Measurements from ENCODE around the gene SHOC2. TPM values are rescaled to one million over a fixed set of nuclear protein-coding genes. Genes with fewer than 3 reads are reported as not detected.

The SHOC2 gene
- total and polyA plus RNA-seq, 2 donors from 2014 or later = 18.0 to 66.8 TPM

DNA sequence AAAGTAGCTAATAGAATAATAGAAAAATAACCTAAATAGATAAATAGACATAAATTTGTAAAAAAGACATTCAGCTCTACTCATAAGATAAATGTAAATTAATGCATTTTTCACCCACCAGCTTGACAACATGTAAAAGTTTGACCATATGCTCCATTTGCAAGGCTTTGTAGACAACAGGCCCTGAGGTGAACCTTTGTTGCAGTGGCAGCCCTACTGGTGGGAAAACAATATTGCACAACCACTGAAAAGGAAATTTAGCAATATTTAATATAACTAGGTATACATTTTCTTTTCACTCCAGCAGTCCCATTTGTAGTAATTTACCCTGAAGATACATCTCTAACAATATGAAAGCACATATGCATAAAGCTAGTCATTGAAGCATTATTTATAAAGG, 118.5 kb downstream of the SHOC2 start:
- no peak for TF ChIP-seq CTCF (IDR thresholded peaks at IDR 0.05; ENCODE audit: borderline replicate concordance, extremely low read depth, insufficient read depth)
- peaks cover 0 to 16% (median 2%) of the 10 kb centered on the region in 3 donors for H3K9me3 ChIP-seq (ENCODE audit: control insufficient read depth in 2 of 3, insufficient read depth in 1 of 3, low read length in 3 of 3)
- H3K27me3 ChIP-seq (ENCODE audit: control insufficient read depth, insufficient read depth, low read length) = no peaks in the 10 kb centered on the region
- no peak for DNase-seq
- no peaks in the 10 kb centered on the region for H3K36me3 ChIP-seq (ENCODE audit: control insufficient read depth in 2 of 3, insufficient read depth in 3 of 3, low read length in 3 of 3)
- H3K9ac ChIP-seq (ENCODE audit: low read length in 3 of 3) = no peak overlapping the region
- no peak overlapping the region for H3K4me3 ChIP-seq (ENCODE audit: low read length in 3 of 3)
- intact Hi-C loops (cut with DNase I) = no loop called here
- no peak overlapping the region for H3K27ac ChIP-seq (ENCODE audit: low read depth in 2 of 2, low read length in 2 of 2)
- FAIRE-seq = no peak
- H3K4me1 ChIP-seq (ENCODE audit: control insufficient read depth in 2 of 3, insufficient read depth in 2 of 3, low read depth in 1 of 3, low read length in 3 of 3) = no peaks in the 10 kb centered on the region

DNA sequence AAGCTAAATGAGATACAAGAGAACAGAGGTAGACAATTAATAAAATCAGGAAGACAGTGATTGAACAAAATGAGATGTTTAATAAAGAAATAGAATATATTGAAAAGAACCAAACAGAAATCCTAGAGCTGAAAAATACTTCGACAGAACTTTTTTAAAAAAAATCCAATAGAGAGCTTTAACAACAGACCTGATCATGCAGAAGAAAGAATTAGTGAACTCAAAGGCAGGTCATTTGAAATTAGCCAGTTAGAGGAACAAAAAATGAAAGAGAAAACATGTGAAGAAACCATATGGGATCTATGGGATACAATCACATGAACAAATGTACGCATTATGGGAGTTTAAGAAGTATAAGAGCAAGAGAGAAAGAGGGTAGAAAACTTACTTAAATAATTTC, 120.1 kb downstream of the SHOC2 start:
- H3K9me3 ChIP-seq (ENCODE audit: control insufficient read depth in 2 of 3, insufficient read depth in 1 of 3, low read length in 3 of 3) = peaks cover 0 to 16% (median 2%) of the 10 kb centered on the region in 3 donors
- no peak overlapping the region for H3K9ac ChIP-seq (ENCODE audit: low read length in 3 of 3)
- TF ChIP-seq CTCF (IDR thresholded peaks at IDR 0.05; ENCODE audit: borderline replicate concordance, extremely low read depth, insufficient read depth) = no peak
- intact Hi-C loops (cut with DNase I) = no loop called here
- no peaks in the 10 kb centered on the region for H3K4me1 ChIP-seq (ENCODE audit: control insufficient read depth in 2 of 3, insufficient read depth in 2 of 3, low read depth in 1 of 3, low read length in 3 of 3)
- H3K36me3 ChIP-seq (ENCODE audit: control insufficient read depth in 2 of 3, insufficient read depth in 3 of 3, low read length in 3 of 3) = no peaks in the 10 kb centered on the region
- no peak for FAIRE-seq
- no peak overlapping the region for H3K4me3 ChIP-seq (ENCODE audit: low read length in 3 of 3)
- H3K27me3 ChIP-seq (ENCODE audit: control insufficient read depth, insufficient read depth, low read length) = no peaks in the 10 kb centered on the region
- no peak for DNase-seq
- no peak overlapping the region for H3K27ac ChIP-seq (ENCODE audit: low read depth in 2 of 2, low read length in 2 of 2)

DNA sequence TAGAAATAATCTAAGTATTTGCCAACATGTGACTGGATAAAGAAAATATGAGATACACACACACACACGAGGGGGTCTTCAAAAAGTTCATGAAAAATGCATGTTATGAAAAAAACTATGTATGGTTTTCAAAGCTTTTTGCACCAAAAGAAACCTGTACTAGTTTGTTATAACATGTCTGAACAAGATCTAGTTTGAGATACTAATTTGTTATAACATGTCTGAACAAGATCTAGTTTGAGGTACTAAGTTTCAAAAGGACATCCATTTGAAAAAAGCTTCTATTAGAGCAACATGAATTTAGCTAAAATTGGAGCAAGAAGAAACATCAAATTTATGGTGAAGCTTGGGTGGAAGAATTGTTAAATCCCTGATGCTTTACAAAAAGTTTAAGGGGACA, 137.6 kb downstream of the SHOC2 start:
- intact Hi-C loops (cut with DNase I) = no loop called here
- no peak for TF ChIP-seq CTCF (IDR thresholded peaks at IDR 0.05; ENCODE audit: borderline replicate concordance, extremely low read depth, insufficient read depth)
- H3K9ac ChIP-seq (ENCODE audit: low read length in 3 of 3) = no peak overlapping the region
- H3K9me3 ChIP-seq (ENCODE audit: control insufficient read depth in 2 of 3, insufficient read depth in 1 of 3, low read length in 3 of 3) = peaks cover 0 to 4% (median 0%) of the 10 kb centered on the region in 3 donors
- no peaks in the 10 kb centered on the region for H3K27me3 ChIP-seq (ENCODE audit: control insufficient read depth, insufficient read depth, low read length)
- H3K4me1 ChIP-seq (ENCODE audit: control insufficient read depth in 2 of 3, insufficient read depth in 2 of 3, low read depth in 1 of 3, low read length in 3 of 3) = no peaks in the 10 kb centered on the region
- no peak overlapping the region for H3K27ac ChIP-seq (ENCODE audit: low read depth in 2 of 2, low read length in 2 of 2)
- no peak for FAIRE-seq
- no peak overlapping the region for H3K4me3 ChIP-seq (ENCODE audit: low read length in 3 of 3)
- H3K36me3 ChIP-seq (ENCODE audit: control insufficient read depth in 2 of 3, insufficient read depth in 3 of 3, low read length in 3 of 3) = no peaks in the 10 kb centered on the region
- DNase-seq = no peak

Small RNA genes lying within 50 kb of the gene (microRNA-seq; reads per million reads assigned to microRNA genes)
- not detected for gene MIR548E

Other genes with a start within 250 kb of the SHOC2 start
- 75.9 TPM for gene PDCD4, start 47.7 kb upstream of the SHOC2 start, total RNA-seq
- gene PDCD4, start 47.7 kb upstream of the SHOC2 start, polyA plus RNA-seq (ENCODE audit: insufficient read depth, low read depth, low replicate concordance) = 57.7 TPM
- 34.8 TPM for gene BBIP1, start 424 bp upstream of the SHOC2 start, total RNA-seq
- 36.1 TPM for gene BBIP1, start 424 bp upstream of the SHOC2 start, polyA plus RNA-seq (ENCODE audit: insufficient read depth, low read depth, low replicate concordance)
- 7.8 TPM for gene ADRA2A, start 157.4 kb downstream of the SHOC2 start, total RNA-seq
- gene ADRA2A, start 157.4 kb downstream of the SHOC2 start, polyA plus RNA-seq (ENCODE audit: insufficient read depth, low read depth, low replicate concordance) = 1.2 TPM

All from kidney (tissue), 14 donors.